ENCODE results near the gene MAP1S.

Gene MAP1S

GRCh38 chr19:17734146-17734545 lies 14.9 kb downstream of the MAP1S start:
- DNase-seq (ENCODE audit: low read depth in 1 of 2, low spot score in 1 of 2) = no peak

GRCh38 chr19:17735410-17735809 lies 16.1 kb downstream of the MAP1S start:
- DNase-seq (ENCODE audit: low read depth in 1 of 2, low spot score in 1 of 2) = no peak

- DNase-seq (ENCODE audit: low read depth in 1 of 2, low spot score in 1 of 2) = no peak
Observed at GRCh38 chr19:17737690-17738153, 18.4 kb downstream of the MAP1S start.

GRCh38 chr19:17739121-17739875 lies 20.0 kb downstream of the MAP1S start:
- DNase-seq (ENCODE audit: low read depth in 1 of 2, low spot score in 1 of 2) = no peak

GRCh38 chr19:17741456-17741855 lies 22.2 kb downstream of the MAP1S start:
- DNase-seq (ENCODE audit: low read depth in 1 of 2, low spot score in 1 of 2) = no peak

GRCh38 chr19:17743874-17744580 lies 24.7 kb downstream of the MAP1S start:
- no peak for DNase-seq (ENCODE audit: low read depth in 1 of 2, low spot score in 1 of 2)

GRCh38 chr19:17747205-17748098 lies 28.2 kb downstream of the MAP1S start:
- DNase-seq (ENCODE audit: low read depth in 1 of 2, low spot score in 1 of 2) = peak; percentile 84 to 92

- DNase-seq (ENCODE audit: low read depth in 1 of 2, low spot score in 1 of 2) = no peak
Observed at GRCh38 chr19:17748884-17749638, 29.8 kb downstream of the MAP1S start.

GRCh38 chr19:17749912-17750317 lies 30.6 kb downstream of the MAP1S start:
- DNase-seq (ENCODE audit: low read depth in 1 of 2, low spot score in 1 of 2) = no peak

- DNase-seq (ENCODE audit: low read depth in 1 of 2, low spot score in 1 of 2) = peak; percentile 74 to 80
Observed at GRCh38 chr19:17751103-17751911, 32.0 kb downstream of the MAP1S start, which contains the start of gene FCHO1. TSS of gene FCHO1 (plus strand) at chr19:17751477. CDS start at chr19:17755165, 3,688 bp downstream.

- DNase-seq (ENCODE audit: low read depth in 1 of 2, low spot score in 1 of 2) = no peak
Observed at GRCh38 chr19:17751912-17752273, 32.6 kb downstream of the MAP1S start.

GRCh38 chr19:17752865-17753639 lies 33.8 kb downstream of the MAP1S start:
- DNase-seq (ENCODE audit: low read depth in 1 of 2, low spot score in 1 of 2) = no peak

GRCh38 chr19:17753976-17754375 lies 34.7 kb downstream of the MAP1S start:
- no peak for DNase-seq (ENCODE audit: low read depth in 1 of 2, low spot score in 1 of 2)

- no peak for DNase-seq (ENCODE audit: low read depth in 1 of 2, low spot score in 1 of 2)
Observed at GRCh38 chr19:17754634-17755442, 35.6 kb downstream of the MAP1S start.

- no peak for DNase-seq (ENCODE audit: low read depth in 1 of 2, low spot score in 1 of 2)
Observed at GRCh38 chr19:17755443-17755890, 36.2 kb downstream of the MAP1S start.

GRCh38 chr19:17755977-17756670 lies 36.8 kb downstream of the MAP1S start:
- no peak for DNase-seq (ENCODE audit: low read depth in 1 of 2, low spot score in 1 of 2)

GRCh38 chr19:17757125-17757524 lies 37.8 kb downstream of the MAP1S start:
- no peak for DNase-seq (ENCODE audit: low read depth in 1 of 2, low spot score in 1 of 2)

GRCh38 chr19:17758515-17758914 lies 39.2 kb downstream of the MAP1S start:
- no peak for DNase-seq (ENCODE audit: low read depth in 1 of 2, low spot score in 1 of 2)
